Measurements from ENCODE around the gene PAOX.
A peak's percentile ranks its signal among the peaks of the same experiment; 100 is the strongest.
"Not testable (repeated sequence)": the region's sequence is repeated elsewhere in the genome, so short reads cannot be mapped to it uniquely, and the experiment has no call there.

PAOX gene

DNA sequence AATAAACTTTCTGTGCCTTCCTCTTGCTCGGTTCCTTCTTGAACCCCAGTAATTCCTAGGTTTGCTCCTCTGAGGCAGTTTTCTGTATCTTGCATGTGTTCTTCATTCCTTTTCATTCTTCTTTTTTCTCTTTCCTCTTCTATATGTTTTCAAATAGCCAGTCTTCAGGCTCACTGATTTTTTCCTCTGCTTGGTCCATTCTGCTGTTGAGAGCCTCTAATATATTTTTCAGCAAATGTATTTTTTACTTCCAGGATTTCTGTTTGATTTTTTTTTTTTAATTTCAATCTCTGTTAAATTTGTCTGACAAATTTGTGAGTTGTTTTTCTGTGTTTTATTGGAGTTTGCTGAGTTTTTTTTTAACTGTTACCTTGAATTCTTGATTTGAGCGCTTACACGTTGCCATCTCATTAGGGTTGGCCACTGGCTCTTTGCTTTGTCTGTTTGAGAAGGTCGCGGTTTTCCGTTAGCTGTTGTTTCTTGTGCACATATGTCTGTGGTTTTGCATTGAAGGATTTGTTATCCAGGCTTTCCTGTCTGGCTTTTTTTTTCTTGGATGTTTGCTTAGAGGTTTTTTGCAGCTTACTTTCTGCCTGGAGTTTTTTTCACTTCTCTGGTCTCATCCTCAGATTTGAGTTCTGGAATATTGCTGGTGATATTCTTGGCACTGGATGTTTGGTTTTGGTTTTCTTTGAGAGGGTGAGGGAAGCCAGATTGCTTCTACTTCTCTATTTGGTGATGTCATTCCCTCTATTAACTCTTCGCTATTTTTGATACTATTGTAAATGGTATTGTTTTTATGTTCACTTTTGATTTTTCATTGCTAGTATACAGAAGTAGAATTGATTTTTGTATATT lies 32.7 kb downstream of the PAOX start:
- DNase-seq, result no peak

- DNase-seq, result no peak
Measured at GRCh38 chr10:133412381-133412711, 33.3 kb downstream of the PAOX start.

GRCh38 chr10:133414401-133414800 lies 35.3 kb downstream of the PAOX start:
- not testable (repeated sequence) for DNase-seq

DNA sequence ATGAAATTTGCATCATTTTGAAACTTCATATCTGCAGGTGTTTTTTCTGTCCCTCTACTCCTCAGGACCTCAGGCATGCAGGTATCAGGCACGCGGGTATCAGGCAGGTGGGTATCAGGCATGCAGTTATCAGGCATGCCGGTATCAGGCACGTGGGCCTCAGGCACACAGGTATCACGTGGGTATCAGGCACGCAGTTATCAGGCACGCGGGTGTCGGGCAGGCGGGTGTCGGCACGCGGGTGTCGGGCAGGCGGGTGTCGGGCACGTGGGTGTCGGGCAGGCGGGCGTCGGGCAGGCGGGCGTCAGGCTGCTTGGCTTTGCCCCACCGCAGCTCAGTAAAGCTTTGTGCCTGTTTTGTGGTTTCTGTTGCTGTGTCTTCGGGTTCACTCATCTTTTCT lies 36.7 kb downstream of the PAOX start:
- no peak for DNase-seq

DNA sequence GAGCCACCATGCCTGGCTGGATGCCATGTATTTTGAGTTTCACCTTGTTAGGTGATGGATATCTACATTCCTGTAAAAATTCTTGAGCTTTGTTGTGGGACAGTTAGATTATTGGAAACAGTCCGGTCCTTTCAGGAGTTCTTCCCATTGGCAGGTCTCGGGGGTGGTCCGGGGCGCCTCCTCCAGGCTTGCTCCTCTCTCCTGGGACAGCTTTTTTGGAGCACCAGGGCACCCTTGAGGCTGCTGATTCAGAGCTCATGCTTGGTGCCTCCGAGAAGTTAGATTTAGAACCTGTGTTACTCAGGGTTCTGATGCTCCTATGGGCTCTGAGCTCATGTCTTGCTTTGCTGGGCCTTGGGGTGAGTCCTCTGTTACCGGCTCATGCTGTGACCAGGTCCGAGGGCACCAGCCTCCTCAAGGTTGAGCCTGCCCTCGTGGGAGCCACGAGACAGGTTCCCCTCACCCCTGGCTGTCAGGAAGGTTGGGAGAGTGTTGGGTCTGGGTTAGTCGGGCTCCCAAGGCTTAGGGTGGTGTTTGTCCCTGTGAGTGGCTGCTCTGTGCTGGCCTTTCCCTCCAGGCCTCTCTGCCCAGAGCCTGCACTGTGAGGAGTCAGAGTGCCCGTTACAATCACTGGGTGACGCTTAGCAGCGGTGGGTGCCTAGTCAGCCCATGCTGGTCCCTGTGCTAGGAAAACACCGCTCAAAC lies 39.4 kb downstream of the PAOX start:
- DNase-seq, result no peak

DNA sequence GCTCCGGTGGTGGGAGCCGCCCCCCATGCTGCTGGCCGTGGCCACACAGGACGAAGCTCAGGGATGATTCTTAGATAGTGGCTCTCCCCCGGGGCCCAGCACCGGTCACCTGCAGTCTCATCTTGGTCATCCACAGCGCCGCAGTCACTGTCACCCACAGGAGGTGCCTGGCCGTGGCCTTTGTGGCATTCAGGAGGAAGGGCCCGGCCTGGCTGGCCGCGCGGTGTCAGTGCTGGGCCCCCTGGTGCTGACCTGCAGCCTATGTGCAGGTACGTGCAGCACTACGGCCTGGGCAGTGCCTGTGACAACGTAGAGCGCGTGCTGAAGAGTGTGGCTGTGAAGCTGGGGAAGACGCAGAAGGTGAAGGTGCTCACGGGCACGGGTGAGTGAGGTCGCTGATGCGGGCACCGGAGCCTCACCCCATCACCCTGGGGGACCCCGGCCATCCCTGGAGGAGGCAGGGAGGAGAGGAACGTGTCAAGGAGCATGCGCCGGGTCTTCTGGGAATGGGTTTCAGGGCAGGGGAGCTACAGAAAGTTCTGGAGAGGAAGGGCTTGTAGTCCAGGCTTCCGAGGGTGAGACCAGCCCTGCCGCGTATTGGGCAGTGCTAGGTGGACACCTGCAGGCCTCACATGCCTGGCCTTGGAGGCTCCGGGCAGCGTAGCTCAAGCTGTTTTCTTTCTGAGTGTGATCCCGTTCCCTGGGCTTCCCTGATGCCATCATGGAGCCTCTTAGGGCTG lies 40.3 kb downstream of the PAOX start:
- no peak for DNase-seq

DNA sequence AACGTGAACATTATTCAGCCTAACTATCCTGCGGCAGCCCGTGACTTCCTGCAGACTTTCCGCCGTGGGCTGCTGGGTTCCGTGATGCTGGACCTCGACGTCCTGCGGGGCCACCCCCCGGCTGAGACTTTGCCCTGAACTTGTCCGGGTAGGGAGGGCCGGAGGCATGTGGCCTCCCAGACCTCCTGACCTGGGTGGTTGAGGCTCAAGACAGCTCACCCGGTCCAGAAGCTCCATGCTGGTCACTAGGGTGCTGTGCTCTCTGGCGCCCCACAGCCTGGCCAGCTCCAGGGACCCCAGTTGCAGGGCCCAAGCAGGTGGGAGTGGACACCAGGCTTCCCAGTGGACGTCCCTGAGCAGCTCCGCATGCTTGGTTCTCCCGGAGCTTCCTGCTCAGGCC lies 41.0 kb downstream of the PAOX start:
- DNase-seq, result no peak

GRCh38 chr10:133420579-133420978 lies 41.5 kb downstream of the PAOX start:
- DNase-seq, result no peak

- DNase-seq, result no peak
Measured at GRCh38 chr10:133421336-133422222, 42.5 kb downstream of the PAOX start.

GRCh38 chr10:133422223-133422806 lies 43.3 kb downstream of the PAOX start:
- DNase-seq, result no peak

DNA sequence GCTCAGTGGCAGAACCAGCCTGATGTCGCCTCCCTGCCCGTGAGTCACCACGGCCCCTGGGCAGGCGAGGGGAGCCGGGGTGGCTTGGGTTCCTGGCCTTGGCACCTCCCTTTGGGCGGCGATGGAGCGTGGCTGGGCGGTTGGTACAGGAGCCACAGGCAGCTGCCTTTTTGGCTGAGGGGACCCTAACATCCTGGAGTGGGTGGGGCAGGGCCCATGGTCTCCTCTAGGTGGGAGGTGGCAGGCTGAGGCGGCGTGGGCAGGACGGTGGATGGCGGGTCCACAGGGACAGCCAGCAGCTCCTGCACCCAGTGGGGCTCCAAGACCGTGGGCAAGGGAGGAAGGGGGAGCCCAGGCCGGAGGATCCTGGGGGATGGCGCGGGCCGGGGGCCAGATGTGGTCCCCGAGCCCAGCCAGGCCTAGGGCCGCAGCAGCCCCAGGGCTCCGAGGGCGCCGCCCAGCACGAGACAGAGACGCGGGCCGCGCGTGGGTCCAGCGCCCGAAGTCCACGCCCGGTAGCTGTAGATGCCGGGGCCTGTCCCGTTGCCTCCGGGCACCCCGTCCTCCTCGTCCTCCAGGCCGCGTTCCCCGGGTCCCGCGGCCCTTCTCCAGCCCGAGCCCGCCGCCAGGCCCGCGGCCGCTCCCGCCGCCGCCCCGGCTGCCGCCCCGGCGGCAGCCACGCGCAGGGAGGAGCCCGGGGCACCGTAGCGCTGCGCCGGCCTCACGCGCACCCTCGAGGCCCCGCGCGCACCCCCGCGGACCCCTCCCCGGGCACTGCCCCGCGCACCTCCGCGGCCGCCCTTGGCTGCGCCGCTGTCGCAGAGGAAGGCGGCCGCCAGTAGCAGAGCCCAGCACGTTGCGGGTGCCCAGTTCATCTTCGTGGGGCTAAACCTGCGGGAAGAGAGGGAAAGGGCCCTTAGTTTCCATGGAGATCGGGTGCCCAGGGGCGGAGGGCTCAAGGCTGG lies 44.0 kb downstream of the PAOX start:
- no peak for DNase-seq

- not testable (repeated sequence) for DNase-seq
Measured at GRCh38 chr10:133424102-133424501, 45.0 kb downstream of the PAOX start.

- DNase-seq, result not testable (repeated sequence)
Measured at GRCh38 chr10:133424601-133425000, 45.5 kb downstream of the PAOX start, which contains the start of gene SPRN. Gene SPRN (minus strand): TSS chr10:133424625. CDS start chr10:133423681, 944 bp downstream.

DNA sequence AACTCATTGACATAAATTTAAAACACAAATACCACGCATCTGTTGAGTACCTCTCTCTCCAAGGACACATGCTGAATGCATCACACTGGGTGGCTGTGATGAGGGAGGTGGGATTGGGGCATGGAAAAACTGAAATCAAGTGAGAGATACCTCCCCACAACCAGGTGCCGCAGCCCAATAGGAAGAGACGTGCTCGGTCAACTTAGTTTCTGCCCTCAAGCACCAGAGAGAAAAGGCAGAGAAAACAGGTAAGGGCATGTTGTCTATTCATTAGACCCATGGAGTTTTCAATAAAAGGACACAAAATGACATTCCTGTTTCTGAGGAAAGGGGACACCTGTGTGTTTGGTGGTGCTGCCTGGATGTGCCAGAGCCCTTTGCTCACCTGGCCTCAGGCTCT lies 50.5 kb downstream of the PAOX start:
- not testable (repeated sequence) for DNase-seq

DNA sequence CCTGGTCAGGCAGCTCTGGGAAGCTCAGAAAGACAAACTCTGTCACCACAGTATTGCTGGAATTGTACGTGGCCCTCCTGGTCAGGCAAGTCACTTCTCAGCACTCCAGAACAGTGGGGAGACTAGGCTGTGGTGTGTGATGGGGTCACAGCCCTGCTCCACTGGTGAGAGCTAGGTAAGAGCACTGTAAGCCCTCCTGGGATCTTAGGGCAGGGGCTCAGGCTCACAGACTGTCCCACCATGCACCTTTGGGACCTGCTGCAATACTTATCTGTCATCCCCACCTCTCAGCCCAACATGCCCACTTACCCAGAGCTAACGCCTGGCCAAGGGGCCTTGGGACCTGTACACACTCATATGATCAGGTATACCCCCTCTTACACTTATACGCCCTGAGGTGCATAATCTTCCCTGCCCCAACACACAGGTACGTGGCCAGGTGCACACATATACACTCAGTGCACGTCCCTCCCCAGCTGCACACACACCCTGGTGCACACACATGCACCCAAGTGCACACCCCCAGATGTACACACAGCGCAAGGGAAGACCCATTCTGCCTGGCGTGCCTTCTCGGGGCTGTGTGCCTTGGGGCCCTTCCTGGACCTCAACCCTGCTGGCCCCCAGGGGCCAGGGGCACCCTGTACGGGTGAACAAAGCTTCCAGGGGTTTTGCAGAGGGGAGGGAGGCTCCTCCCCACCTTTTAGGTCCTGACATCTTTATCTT lies 53.0 kb downstream of the PAOX start:
- DNase-seq, result not testable (repeated sequence)

DNA sequence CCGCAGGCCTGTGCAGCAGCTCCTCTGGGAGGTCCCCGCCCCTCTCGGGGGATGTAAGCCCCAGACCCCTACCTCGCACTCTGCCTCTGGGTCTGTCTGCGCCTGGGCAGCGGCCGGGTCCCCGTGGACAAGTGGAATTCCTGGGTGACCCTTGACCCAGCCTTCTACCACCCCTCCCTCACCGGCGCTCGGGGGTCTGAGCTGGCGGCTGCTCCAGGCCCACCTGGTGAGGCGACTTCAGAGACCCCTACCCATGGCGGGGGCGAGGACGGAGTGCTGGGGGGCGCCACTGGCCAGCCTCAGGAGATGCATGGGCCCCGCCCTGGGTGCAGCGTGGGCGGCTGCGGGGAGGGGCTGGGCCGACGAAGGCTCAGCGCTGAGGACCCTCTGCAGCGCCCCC lies 53.7 kb downstream of the PAOX start:
- DNase-seq, result not testable (repeated sequence)

GRCh38 chr10:133438711-133439273 lies 59.7 kb downstream of the PAOX start:
- DNase-seq, result peak in 2 of 5 experiments; percentile 21 to 63

DNA sequence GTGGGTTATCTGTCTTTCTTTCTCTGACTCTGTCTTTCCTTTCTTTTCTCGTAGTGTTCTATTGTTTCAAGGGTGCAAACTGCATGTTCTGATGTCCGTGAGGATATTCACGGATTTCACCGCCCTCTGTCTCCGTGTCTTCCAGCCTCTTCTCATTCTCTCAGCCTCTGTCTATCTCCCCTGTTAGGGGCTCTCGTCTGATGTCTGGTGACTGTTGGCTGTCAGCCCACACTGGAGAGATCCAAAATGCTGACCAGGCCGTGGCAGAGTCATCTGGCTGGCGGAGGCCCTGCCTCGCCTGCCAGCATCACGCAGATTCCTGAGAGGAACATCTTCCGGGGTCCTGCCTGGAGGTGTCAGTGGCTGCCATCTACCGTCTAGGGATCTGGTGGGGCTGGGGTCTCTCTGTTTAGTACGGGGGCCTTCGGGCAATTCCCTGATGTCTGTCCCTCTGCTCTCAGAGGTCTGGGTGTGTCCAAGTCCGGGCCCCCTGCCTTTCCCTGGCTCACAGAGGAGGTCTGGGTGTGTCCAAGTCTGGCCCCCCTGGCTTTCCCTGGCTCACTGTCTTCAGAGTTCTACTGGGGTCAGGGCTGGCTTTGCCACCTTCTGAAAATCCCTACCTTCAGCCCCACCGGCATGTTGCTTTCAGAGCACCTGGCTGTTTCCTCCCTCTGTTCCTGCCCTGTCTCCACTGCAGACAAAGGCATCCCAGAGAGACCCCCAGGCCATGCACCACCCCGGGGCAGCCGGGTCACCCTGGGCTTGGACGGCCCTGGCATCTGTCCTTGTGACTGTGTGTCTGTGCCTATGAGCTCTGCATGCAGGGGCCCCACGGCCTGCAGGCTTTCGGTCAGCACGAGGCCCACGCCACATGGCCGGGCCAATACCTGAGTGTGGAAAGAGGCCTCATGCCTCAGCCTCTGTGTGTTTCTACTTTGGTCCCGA lies 60.7 kb downstream of the PAOX start:
- no peak for DNase-seq
